ENCODE measurements around the gene BACH2. TPM values are rescaled to one million over a fixed set of nuclear protein-coding genes. Genes with fewer than 3 reads are reported as not detected.
"Not testable (repeated sequence)": the region's sequence is repeated elsewhere in the genome, so short reads cannot be mapped to it uniquely, and the experiment has no call there.

The BACH2 gene
- polyA plus RNA-seq, 1 experiment, result 0.10 TPM

GRCh38 chr6:90131614-90132423 lies 164.8 kb downstream of the BACH2 start:
- ChIA-PET POLR2A (no interaction called here), CTCF (interaction anchor here (1.2 to 2.7 kb wide), 2 partner anchors 28 to 34 kb away, joined by 3 to 5 read pairs; no protein-coding TSS in a partner anchor)
- no peak for TF ChIP-seq CTCF (IDR thresholded peaks at IDR 0.05; ENCODE audit: insufficient read depth, low read depth, low read length)
- no peak overlapping the region for H3K4me3 ChIP-seq (ENCODE audit: low read depth, low read length)
- DNase-seq (ENCODE audit: low read depth), result peak; percentile 85
- peaks cover 12% of the 10 kb centered on the region for H3K27me3 ChIP-seq (ENCODE audit: control insufficient read depth, insufficient read depth, low read length)
- H3K36me3 ChIP-seq (ENCODE audit: control insufficient read depth, insufficient read depth, low read length), result no peaks in the 10 kb centered on the region

GRCh38 chr6:90131125-90131524 lies 165.5 kb downstream of the BACH2 start:
- no peak for DNase-seq (ENCODE audit: low read depth)
- no peak for TF ChIP-seq CTCF (IDR thresholded peaks at IDR 0.05; ENCODE audit: insufficient read depth, low read depth, low read length)
- no peaks in the 10 kb centered on the region for H3K36me3 ChIP-seq (ENCODE audit: control insufficient read depth, insufficient read depth, low read length)
- ChIA-PET CTCF (interaction anchor here (1.2 to 2.7 kb wide), 2 partner anchors 29 to 33 kb away, joined by 3 to 5 read pairs; no protein-coding TSS in a partner anchor), POLR2A (no interaction called here)
- no peak overlapping the region for H3K4me3 ChIP-seq (ENCODE audit: low read depth, low read length)
- H3K27me3 ChIP-seq (ENCODE audit: control insufficient read depth, insufficient read depth, low read length), result peaks cover 12% of the 10 kb centered on the region

- CTCF ChIA-PET; H3K27me3 ChIP-seq (ENCODE audit: control insufficient read depth, insufficient read depth, low read length); POLR2A ChIA-PET; H3K4me3 ChIP-seq (ENCODE audit: low read depth, low read length); H3K36me3 ChIP-seq (ENCODE audit: control insufficient read depth, insufficient read depth, low read length); DNase-seq (ENCODE audit: low read depth): not testable (repeated sequence)
Observed at GRCh38 chr6:90128687-90129086, 168.0 kb downstream of the BACH2 start.

DNA sequence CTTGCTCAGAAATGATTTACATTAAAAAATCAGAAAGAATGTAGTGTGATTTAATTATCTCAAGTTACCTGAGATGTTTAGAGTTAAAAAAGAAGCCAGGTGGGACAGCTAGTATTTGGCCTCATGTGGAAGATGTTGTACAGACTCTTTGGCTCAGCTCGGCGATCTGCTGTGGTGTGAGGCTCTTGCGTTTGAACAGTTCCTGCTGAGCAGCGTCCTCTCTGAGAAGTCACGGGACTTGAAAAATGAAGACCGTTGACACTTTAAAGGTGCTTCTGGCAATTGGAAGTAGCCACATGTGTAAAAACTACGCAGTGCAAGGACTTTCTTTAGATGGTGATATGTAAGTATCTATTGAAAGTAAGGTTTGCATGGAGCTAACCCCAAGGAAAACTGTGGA lies 169.0 kb downstream of the BACH2 start:
- POLR2A ChIA-PET, result no interaction called here
- CTCF ChIA-PET, result interaction anchor here (0.6 kb wide), 2 partner anchors 61 to 163 kb away, joined by 3 read pairs; no protein-coding TSS in a partner anchor
- TF ChIP-seq CTCF (IDR thresholded peaks at IDR 0.05; ENCODE audit: insufficient read depth, low read depth, low read length), result no peak
- H3K27me3 ChIP-seq (ENCODE audit: control insufficient read depth, insufficient read depth, low read length), result peaks cover 7% of the 10 kb centered on the region
- no peak for DNase-seq (ENCODE audit: low read depth)
- no peak overlapping the region for H3K4me3 ChIP-seq (ENCODE audit: low read depth, low read length)
- H3K36me3 ChIP-seq (ENCODE audit: control insufficient read depth, insufficient read depth, low read length), result no peaks in the 10 kb centered on the region

- ChIA-PET CTCF (interaction anchor here (0.6 to 1.3 kb wide), 2 partner anchors 10 to 60 kb away, joined by 3 read pairs; no protein-coding TSS in a partner anchor), POLR2A (no interaction called here)
- no peak overlapping the region for H3K4me3 ChIP-seq (ENCODE audit: low read depth, low read length)
- TF ChIP-seq CTCF (IDR thresholded peaks at IDR 0.05; ENCODE audit: insufficient read depth, low read depth, low read length), result no peak
- peaks cover 7% of the 10 kb centered on the region for H3K27me3 ChIP-seq (ENCODE audit: control insufficient read depth, insufficient read depth, low read length)
- no peaks in the 10 kb centered on the region for H3K36me3 ChIP-seq (ENCODE audit: control insufficient read depth, insufficient read depth, low read length)
- DNase-seq (ENCODE audit: low read depth), result no peak
Observed at GRCh38 chr6:90126839-90127238, 169.8 kb downstream of the BACH2 start.

All from BJ (cell line).